ENCODE measurements around the gene DNAH17.

The DNAH17 gene

GRCh38 chr17:78384479-78385175 is 192.6 kb downstream of the DNAH17 start:
- DNase-seq = no peak

- DNase-seq = no peak
Observed at GRCh38 chr17:78383725-78384471, 193.3 kb downstream of the DNAH17 start.

GRCh38 chr17:78381601-78382232 is 195.5 kb downstream of the DNAH17 start:
- DNase-seq = no peak

- no peak for DNase-seq
Observed at GRCh38 chr17:78380370-78380769, 196.8 kb downstream of the DNAH17 start.

- no peak for DNase-seq
Observed at GRCh38 chr17:78379131-78379491, 198.1 kb downstream of the DNAH17 start.

- peak; percentile 86 for DNase-seq
Observed at GRCh38 chr17:78378225-78379130, 198.7 kb downstream of the DNAH17 start, which contains the start of gene PGS1. TSS of gene PGS1 (plus strand) at chr17:78378649. CDS start at chr17:78378666, 17 bp downstream.

- DNase-seq = no peak
Observed at GRCh38 chr17:78377858-78378224, 199.4 kb downstream of the DNAH17 start.

GRCh38 chr17:78376161-78376560 is 201.0 kb downstream of the DNAH17 start:
- DNase-seq = no peak

- no peak for DNase-seq
Observed at GRCh38 chr17:78375401-78376151, 201.6 kb downstream of the DNAH17 start.

- no peak for DNase-seq
Observed at GRCh38 chr17:78374631-78375274, 202.4 kb downstream of the DNAH17 start.

GRCh38 chr17:78374189-78374588 is 203.0 kb downstream of the DNAH17 start:
- DNase-seq = no peak

All from RPMI8226 (cell line).